ENCODE data around the gene HMCN1.
"Not testable (repeated sequence)": the region's sequence is repeated elsewhere in the genome, so short reads cannot be mapped to it uniquely, and the experiment has no call there.

Gene HMCN1

DNA sequence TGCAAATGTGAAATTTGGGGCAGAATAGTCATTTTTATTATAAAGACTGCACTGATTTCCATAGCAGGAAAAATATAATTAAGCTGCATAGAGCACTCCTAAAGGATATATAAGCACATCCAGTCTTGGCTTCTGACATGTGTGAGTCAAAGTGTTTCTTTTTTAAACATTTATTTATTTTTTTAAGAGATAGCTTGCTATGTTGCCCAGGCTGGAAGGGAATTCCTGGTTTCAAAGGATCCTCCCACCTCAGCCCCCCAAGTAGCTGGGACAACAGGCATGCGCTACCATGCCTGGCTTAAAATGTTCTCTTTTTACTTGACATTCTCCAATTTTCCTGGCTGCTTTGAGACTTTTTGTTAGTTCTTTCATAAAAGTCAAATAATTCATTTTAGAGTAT is 126.1 kb downstream of the HMCN1 start:
- peak; percentile 5 for DNase-seq

DNA sequence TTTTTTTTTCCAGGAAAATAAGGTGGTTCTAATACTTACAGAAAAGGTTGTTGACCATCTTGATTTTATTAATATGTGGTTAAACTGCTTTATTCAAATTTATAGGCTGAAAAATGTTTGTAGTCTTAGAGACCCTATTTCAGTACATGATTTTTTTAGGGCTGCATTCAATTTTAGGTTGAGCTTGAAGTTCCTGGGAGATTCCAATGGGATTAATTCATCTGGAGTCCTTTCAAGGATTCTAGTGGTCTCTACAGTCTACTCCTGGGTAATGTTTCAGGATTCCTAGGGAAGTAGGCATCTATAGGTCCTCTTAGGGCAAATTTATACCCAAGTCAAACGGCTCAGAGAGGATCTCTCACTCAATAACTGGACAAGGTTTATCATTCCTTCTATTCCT is 126.7 kb downstream of the HMCN1 start:
- no peak for DNase-seq

DNA sequence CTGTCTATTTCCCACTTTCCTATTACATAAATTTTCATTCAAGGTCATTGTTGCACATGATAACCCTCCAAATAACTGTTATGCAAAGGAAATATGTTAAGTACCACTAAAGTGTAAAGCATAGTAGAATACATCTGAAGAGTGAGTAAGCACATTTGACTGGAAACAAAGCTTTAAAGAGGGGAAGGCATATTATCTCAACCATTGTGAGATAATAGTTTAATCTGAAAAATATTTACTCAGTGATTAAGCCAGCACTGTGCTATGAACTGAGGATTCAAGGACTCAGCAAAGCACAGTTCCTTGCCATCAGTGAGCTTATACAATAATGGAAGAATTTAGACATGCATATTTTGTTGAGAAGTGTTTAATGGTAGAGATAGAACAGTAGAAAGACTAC is 127.4 kb downstream of the HMCN1 start:
- DNase-seq = no peak

DNA sequence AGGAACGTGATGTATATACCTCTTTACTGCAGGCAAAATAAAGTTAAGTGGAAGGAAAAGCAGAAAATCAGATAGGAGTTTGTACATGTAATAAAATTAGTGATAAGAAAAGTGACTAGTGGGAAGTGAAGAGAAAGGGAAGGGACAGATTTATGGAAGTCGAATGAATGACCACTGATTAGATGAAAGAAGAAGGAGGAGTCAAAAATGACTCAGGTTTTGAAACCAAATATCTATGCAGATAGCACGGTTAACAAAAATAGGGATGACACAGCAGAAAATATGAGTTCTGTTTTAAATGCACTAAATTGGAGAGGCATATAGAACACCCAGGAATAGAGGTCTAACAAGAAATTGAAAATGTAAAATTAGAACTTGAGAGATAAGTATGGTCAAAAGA is 128.0 kb downstream of the HMCN1 start:
- no peak for DNase-seq

DNA sequence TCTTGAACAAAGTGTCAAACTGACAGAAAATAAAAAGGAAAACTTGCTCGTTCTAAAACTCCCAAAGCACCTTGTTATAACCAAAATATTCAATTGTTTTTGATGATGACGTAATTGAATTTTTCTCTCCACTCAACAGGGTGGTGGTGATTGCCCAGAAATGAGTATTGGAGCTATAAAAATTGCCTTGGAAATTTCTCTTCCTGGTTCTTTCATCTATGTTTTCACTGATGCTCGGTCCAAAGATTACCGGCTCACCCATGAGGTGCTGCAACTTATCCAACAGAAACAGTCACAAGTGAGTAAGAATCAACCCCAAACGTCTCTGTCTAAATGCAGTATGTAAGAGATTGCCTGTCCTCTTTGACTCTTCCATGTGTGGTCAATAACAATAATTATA is 130.1 kb downstream of the HMCN1 start:
- DNase-seq = no peak

DNA sequence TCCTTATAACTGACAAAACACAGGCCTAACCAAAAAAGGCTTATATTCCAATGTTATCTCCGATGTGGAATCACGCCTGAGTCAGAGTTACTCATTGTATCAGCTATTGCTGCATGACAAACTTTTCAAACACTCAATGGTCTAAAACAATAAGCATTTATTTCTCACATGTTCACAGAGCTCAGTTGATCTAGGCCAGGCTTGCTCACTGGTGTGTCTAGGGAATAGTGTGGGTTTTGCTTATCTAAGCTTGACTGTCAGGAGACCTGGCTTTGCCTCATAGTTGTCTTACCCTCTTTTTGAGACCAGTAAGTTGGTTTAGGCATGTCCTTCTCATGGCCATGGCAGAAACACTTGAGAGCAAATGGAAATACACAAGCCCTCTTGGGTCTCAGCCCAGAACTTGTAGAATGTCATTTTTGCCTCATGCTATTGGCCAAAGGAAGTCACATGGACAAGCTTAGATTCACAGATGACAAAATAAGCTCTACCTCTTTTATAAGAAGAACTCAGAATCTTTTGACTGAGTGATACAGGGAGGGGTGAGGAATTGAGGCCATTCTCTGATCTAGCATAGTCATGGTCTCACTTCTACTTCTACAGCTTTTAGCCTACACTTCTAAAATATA is 130.8 kb downstream of the HMCN1 start:
- peak; percentile 58 for DNase-seq

DNA sequence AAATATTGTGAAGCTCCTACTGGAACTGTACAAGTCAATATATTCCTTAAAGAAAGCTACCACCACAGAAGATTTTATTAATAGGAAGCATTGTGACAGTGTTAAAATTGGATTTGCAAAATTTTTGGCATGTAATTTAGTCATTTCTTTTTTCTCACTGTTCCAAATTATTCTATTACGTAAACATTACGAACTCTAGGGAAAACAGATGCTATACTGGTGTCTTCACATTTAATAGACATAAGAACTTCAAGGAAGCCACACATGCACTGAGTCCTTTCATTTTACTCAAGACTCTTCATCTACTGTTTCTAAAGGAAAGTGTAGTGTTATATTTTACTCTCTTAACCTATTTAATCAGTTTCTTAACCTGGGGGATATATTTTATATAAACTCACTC is 135.4 kb downstream of the HMCN1 start:
- DNase-seq = no peak

DNA sequence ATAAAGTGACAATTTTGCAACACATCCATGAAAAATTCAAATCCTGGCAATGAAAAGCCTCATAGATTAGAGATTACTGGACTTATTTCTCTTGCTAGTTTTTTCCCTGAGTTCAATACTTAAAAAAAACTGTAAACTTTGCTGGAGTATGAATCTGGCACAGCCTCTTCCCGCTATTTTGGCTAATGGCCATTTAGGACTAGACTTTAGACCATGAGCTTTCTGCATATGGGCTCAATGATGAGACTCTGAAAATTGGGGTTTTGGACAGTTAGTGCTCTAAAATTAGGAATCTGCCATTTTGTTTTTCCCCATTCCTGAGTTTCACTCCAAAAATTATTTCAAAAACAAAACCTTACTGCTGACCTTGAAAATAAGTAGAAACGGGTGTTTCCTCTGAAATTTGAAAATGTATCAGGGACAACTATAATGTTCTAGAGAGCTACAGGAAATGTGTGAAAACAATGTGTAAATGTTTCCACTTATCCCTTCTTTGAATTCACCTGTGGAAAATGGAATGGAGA is 137.5 kb downstream of the HMCN1 start:
- DNase-seq = no peak

DNA sequence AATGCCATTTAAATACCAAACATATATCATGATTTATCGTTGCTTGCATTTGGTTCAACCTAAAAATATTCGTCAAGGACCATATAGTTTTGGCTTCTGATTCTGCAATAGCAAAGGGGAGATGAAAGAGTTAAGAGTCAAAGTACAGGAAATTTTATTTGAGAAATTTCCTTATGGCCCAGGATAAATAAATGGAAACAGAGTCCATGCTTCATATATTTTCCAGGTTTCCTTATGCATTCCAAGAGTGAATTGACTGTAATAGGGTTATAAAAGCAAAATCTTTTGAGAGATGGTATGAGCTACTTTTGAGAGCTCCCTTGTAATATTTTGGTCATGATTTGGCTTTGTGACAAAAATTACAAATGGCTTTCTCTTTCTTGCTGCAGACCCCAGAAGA is 140.1 kb downstream of the HMCN1 start:
- no peak for DNase-seq

DNA sequence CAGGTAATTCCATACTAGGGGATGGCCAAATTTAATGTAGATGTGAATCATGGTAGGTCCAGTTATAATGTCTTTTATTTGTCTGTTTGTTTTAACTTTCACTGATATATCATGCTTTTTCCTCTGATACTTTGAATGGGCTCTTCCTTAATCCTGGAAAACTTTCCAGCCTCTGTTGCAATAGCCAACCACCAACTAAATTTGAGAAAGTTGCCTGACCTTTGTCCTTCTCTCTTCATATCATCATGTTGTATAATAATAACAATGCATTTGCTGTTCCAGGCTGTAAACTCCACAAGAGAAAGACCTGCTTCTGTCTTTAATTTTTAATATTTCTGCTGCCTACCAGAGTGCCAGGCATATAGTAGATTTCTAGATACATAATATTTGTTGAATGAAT is 146.1 kb downstream of the HMCN1 start:
- DNase-seq = no peak

DNA sequence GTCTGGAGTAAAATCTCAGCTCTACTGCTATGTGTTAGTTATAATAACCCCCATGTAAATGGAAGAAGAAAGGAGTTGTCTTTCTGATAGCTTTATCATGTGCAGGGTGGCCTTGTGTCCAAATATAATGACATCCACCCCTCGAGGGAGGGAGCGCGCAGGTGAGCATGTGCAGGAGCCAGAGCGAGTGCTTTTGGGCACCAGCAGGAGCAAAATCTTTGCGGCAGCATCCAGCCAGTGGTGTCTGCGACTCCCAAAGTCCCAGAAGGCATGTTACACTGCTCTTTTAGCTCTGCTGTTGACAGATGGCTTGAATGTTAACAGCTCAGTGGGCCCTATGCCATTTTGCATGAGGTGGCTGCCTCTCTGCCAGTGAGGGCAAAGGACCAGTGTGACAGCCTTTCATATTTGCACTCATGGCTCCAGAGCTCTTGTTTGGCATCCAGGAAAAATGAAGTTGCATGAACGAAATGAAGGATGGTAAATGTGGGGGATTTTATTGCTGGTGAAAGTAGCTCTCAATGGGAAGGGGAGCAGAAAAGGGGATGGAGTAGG is 146.7 kb downstream of the HMCN1 start:
- no peak for DNase-seq

DNA sequence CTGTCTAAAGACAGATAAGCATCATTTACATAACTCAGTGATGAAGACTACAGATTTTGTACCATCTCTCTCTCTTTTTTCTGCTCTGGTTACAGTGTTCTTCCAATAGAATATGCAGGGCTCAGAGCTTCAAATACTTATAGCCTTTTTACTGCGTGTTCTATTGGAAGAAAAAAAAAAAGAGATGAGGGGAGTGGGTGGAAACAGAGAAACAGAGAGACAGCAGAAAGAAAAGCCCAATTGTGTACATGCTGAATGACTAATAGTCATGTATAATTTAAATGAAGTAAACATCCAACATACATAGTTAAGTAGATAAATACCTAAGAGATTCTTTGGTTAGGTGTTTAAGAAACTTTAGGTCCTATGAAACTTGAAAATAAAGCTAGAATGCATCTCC is 151.9 kb downstream of the HMCN1 start:
- no peak for DNase-seq

DNA sequence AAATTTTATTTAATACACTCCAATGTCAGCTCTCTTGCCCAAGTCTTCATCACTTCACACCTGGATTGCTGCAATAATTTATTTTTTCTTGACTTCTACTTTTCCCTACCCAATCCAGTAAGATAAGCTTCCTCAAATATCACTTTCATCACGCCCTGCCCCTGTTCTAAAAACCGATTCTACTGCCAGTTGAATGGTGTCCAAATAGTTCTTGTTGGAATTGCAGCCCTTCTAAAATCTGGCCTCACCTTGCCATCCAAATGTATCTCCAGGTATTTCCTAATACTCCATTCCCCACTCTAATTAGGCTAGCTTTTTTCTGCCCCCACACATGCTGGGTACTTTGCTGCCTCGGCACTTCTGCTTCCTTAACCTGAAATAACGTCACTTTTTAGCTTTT is 152.5 kb downstream of the HMCN1 start:
- DNase-seq = no peak

DNA sequence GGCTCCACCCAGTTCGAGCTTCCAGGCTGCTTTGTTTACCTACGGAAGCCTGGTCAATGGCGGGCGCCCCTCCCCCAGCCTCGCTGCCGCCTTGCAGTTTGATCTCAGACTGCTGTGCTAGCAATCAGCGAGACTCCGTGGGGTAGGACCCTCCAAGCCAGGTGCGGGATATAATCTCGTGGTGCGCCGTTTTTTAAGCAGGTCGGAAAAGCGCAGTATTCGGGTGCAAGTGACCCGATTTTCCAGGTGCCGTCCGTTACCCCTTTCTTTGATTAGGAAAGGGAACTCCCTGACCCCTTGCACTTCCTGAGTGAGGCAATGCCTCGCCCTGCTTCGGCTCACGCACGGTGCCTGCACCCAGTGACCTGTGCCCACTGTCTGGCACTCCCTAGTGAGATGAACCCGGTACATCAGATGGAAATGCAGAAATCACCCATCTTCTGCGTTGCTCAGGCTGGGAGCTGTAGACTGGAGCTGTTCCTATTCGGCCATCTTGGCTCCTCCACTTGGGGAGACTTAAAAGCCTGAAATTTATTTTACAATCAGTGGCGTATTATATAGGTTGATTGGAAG is 158.7 kb downstream of the HMCN1 start:
- DNase-seq = not testable (repeated sequence)

DNA sequence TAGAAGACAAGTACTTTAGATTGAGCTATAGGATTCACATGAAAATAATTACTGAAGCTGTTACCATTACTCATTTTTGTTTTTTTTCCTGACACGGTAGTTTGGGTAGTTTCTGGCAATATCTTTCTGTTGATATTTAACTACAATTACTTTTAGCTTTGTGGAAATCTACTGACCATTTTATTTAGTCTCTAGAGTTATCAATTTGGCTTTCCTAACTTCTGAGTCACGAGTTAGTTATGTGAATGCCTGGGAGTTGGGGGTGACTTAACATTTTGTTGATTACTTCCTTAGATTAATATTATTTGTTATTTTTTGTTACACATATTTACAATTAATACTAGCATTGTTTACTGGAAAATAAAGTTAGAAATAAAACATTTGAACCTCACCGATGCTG is 160.6 kb downstream of the HMCN1 start:
- DNase-seq = no peak

DNA sequence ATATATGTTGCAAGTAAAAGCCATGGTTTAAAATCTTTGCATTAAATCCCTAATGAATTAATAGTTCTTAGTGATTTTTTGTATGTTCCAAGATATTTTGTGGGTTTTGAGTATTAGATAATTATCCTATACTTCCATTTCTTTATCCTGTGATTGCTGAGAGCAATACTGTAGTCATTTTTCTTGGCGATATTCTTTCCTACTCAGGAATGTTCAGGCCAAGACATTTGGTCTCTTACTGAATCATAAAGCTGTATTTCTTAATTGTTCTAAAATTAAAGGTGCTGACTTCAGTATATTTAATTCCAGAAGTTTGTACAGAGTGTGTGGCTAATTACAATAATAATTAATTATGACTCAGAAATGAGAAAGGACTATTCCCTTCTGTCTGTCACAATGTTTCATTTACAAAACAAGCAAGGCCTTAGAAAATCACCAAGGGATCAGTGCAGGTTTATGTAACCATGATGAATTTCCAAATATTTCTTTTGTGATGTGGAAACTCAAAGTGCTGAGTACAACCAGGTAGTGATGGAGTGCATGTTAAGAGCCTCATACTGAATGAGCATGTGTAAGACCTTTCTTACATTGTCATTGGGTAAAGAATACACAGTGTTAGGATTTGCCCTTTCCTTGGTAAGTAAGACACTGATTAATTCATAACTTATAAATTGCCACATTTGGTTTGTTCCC is 161.2 kb downstream of the HMCN1 start:
- no peak for DNase-seq

DNA sequence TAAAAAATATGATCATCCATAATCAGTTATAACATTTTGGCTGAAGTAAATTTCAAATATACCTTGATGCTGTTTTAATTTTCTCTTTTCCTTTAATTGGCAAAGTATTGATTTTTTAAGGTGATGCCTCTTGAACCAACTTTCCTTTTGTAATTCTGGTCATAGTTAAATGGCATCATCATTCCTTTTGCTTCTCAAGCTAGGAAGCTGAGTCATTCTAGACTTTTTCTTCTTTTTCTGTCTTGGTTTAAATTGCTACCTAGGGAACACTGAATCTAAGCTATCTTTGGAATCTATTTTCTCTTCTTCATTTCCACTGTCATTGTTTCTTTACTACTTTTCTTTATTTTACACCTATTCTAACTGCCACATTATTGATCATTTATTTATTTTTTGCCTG is 162.7 kb downstream of the HMCN1 start:
- no peak for DNase-seq

DNA sequence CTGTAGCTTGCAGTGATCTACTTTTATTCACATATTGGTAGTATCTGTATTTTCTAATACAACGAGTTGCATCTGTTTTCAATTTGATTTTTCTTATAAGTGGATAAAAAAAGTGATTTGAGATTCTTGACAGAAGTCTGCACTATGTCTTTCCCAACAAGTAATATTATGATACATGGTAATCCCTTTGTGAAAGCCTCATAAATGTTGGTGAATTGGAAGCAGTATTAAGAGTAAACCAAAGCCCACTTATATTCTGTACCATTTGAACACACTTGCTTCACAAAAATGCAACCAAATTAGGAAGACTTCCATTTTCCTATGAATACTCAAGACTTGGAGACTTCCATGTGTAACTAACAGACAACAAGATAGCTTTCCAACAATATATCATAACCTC is 172.0 kb downstream of the HMCN1 start:
- DNase-seq = no peak

DNA sequence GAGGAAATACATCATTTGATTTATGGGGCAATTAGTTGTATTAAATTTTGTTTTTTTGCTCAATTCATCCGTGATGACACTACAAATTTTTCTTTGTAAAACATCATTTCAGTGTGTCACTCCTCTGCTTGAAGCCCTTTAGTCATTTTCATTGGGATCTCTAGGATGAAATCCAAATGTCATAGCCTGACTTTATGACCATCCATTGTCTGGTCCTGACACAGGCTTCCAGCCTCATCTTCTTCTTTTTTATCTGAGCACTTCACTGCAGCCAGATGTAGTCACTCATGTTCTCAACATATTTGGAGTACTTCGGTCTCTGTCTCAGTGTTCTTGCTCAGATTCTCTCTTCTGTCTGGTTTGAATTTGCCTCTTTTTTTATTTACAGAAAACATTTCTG is 173.1 kb downstream of the HMCN1 start:
- no peak for DNase-seq

DNA sequence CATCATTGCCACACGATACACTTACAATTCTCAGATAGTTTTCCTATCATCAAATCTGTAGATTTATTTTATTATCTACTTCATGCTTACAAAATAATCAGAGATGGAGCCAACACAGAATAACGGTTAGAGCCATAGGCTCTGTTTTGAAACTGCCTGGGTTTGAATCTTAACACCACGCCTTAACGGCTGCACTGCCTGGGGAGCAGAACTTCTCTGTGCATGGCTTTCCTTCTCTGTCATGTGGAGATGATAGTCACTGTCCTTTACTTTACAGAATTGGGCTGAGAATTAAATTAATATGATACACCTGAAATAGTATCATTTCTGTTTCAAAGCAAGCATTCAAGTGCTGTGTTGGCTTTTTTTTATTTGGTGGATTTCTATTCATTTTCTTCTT is 177.8 kb downstream of the HMCN1 start:
- no peak for DNase-seq

DNA sequence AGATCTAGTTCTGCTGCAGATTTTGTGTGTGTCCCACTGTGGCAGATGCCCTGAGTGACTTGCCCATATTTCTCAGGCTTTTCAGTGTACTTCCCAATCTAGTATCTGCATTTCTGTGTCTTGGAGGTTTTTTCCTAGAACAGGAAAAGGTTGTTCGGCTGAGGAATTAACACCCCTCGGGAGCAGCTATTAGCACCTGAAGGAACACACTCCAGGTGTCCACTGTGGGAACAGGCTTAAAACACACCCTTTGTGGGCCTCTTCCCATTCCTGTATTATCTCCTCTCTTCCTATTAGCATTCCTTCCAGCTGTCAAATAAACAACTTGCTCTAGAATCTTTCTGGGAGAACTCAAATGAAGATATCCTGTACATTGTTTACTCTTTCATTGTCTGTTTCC is 178.3 kb downstream of the HMCN1 start:
- no peak for DNase-seq

DNA sequence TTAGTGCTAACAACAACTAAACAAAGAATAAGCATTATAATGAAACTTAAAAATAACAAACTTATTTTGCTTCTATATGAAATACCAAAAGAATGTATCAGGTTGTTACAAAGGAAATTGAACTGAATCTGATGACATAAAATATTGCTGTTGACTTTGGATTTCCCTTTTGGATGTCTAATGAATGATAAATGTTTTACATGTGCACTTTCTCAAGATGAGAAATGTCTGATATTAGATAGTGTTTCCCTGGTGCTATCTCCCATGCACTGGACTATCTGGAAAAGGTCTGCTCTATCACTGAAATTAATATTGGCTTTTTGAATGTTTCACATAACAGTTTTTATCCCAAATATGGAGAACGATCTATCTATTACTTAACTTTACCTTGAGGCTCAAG is 179.9 kb downstream of the HMCN1 start:
- DNase-seq = no peak

DNA sequence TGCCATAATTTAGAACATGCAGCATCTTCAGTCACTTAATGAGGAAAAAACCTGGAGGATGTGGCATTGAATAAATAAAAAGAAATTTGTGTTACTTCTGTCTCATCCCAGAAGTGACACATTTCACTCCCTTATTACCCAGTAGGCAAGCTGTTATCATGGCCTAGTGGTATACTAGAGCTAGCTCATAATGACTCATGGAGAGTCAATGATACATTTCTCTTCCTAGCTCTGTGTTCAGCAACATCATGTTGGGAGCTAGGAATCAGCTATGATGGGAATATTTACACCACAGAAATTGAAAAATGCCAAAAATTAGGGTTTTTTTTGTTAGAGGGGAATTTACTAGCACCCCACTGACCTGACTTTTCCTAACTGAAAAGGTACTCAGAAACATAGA is 182.7 kb downstream of the HMCN1 start:
- DNase-seq = no peak

DNA sequence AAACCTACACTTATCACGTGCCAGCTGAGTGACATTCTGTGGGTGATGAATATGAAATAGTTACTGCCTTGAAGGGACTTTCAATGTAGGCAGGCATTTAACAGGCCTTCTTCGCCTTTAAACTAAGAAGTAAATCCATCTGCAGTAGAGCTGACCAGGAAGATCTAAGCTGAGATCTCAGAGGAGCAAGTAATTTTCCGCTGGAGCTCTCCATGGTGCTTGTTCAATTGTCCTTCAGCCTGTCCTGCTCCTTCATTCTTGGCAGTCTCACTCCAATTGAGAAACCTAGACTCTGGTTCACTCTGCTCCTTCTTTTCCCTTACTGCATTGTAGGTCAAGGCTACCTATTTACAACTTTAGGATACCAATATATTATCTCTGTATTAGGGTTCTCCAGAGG is 183.5 kb downstream of the HMCN1 start:
- DNase-seq = no peak
